ENCODE data around the gene TEDC1.

DNA sequence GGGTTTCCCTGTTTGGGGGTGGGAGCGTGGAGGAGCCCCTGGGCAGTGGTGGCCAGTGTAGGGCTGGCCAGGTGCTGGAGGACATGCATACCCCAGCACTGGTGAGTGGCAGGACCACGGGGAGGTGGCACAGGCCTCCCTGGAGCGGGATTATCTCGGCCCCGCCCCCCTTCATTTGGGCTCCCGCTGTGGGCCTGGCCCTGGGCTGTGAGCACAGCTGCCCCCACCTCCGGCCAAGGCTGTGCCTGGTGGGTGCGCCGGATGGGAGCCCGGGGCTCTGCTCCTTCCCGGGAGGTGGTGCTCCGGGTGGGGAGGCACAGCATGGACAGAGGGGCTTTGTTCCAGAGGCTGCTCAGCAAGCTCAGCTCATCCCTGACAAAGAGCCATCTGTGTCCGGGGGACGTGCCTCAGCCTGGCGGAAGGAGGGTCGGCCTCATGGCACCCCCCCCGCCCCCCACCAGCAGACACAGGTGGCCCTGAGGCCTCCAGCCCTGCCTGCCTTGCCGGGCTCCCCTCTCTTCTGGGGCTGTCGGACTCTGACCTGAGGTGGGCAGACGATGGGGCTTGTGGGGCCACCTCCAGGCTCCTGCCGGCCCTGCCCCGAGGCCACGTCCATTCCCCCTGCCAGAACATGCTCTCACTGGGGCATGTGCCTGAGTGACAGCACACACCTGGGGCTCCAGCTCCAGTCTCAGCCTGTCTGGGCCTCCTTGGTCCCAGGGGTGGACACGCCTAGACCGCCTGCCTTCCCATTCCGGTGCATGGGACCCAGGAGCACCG is 8.4 kb downstream of the TEDC1 start:
- no peak for TF ChIP-seq CTCF (IDR thresholded peaks at IDR 0.05)
- TF ChIP-seq FOXJ3 (CRISPR knock-in tag; IDR thresholded peaks at IDR 0.05): no peak
- TF ChIP-seq GATA2 (CRISPR knock-in tag; IDR thresholded peaks at IDR 0.05): no peak
- TF ChIP-seq POLR2AphosphoS5 (IDR thresholded peaks at IDR 0.05; ENCODE audit: low read depth, low read length): no peak
- no peak for TF ChIP-seq EP300 (IDR thresholded peaks at IDR 0.05; ENCODE audit: borderline replicate concordance in 1 of 2, low read depth in 1 of 2, low read length in 1 of 2)
- TF ChIP-seq USF1 (IDR thresholded peaks at IDR 0.05; ENCODE audit: borderline replicate concordance, low read depth): no peak
- no peak for TF ChIP-seq SIN3A (IDR thresholded peaks at IDR 0.05; ENCODE audit: borderline replicate concordance, low read depth, low read length)
- no peak for TF ChIP-seq FOXM1 (IDR thresholded peaks at IDR 0.05; ENCODE audit: low read depth)

Data from SK-N-SH (cell line).